HG03066 (cell line): ENCODE measurements around the gene HCN3.

Source experiments
- ATAC-seq: cut with Tn5 transposase; IDR thresholded peaks from one replicate; pipeline ENCODE4 v1.9.1; 2021; ENCODE audit warnings: low read depth; ENCODE audit not compliant: unreplicated experiment

The HCN3 gene

GRCh38 chr1:155307247-155307740 is 30.0 kb downstream of the HCN3 start:
- no peak for ATAC-seq

- peak; percentile 91 for ATAC-seq
These were observed 31.5 kb downstream of the HCN3 start, which contains the start of gene FDPS for GRCh38 chr1:155308493-155309422. FDPS (plus strand) TSS chr1:155308866; CDS start chr1:155309790, 924 bp downstream.

- no peak for ATAC-seq
These were observed 32.3 kb downstream of the HCN3 start for GRCh38 chr1:155309423-155310021.

GRCh38 chr1:155313261-155313660 is 36.0 kb downstream of the HCN3 start:
- ATAC-seq, result no peak

GRCh38 chr1:155316922-155317321 is 39.7 kb downstream of the HCN3 start:
- no peak for ATAC-seq

GRCh38 chr1:155318082-155318481 is 40.8 kb downstream of the HCN3 start:
- ATAC-seq, result no peak

GRCh38 chr1:155319536-155319935 is 42.3 kb downstream of the HCN3 start:
- no peak for ATAC-seq

GRCh38 chr1:155320252-155320651 is 43.0 kb downstream of the HCN3 start:
- no peak for ATAC-seq

- no peak for ATAC-seq
These were observed 43.7 kb downstream of the HCN3 start, which contains the start of gene RUSC1 for GRCh38 chr1:155320661-155321617. RUSC1 (plus strand) TSS chr1:155320894; CDS start chr1:155321774, 880 bp downstream.

GRCh38 chr1:155321639-155322503 is 44.6 kb downstream of the HCN3 start:
- ATAC-seq, result no peak

GRCh38 chr1:155322571-155322952 is 45.3 kb downstream of the HCN3 start:
- no peak for ATAC-seq

GRCh38 chr1:155322953-155323728 is 45.9 kb downstream of the HCN3 start:
- peak; percentile 47 for ATAC-seq

- ATAC-seq, result peak; percentile 43
These were observed 46.4 kb downstream of the HCN3 start for GRCh38 chr1:155323729-155324036.

- peak; percentile 48 for ATAC-seq
These were observed 46.9 kb downstream of the HCN3 start for GRCh38 chr1:155324037-155324716.

- no peak for ATAC-seq
These were observed 47.7 kb downstream of the HCN3 start for GRCh38 chr1:155324717-155325602.

GRCh38 chr1:155325603-155325893 is 48.3 kb downstream of the HCN3 start:
- no peak for ATAC-seq

- ATAC-seq, result no peak
These were observed 48.8 kb downstream of the HCN3 start for GRCh38 chr1:155326020-155326526.
